GM18868 (cell line): ENCODE measurements around the gene DNAJC4.

Experiments used
- ATAC-seq: cut with Tn5 transposase; IDR thresholded peaks from one replicate; pipeline ENCODE4 v1.9.1; 2021; ENCODE audit warnings: mild to moderate bottlenecking, moderate library complexity; ENCODE audit not compliant: unreplicated experiment

Gene DNAJC4

DNA sequence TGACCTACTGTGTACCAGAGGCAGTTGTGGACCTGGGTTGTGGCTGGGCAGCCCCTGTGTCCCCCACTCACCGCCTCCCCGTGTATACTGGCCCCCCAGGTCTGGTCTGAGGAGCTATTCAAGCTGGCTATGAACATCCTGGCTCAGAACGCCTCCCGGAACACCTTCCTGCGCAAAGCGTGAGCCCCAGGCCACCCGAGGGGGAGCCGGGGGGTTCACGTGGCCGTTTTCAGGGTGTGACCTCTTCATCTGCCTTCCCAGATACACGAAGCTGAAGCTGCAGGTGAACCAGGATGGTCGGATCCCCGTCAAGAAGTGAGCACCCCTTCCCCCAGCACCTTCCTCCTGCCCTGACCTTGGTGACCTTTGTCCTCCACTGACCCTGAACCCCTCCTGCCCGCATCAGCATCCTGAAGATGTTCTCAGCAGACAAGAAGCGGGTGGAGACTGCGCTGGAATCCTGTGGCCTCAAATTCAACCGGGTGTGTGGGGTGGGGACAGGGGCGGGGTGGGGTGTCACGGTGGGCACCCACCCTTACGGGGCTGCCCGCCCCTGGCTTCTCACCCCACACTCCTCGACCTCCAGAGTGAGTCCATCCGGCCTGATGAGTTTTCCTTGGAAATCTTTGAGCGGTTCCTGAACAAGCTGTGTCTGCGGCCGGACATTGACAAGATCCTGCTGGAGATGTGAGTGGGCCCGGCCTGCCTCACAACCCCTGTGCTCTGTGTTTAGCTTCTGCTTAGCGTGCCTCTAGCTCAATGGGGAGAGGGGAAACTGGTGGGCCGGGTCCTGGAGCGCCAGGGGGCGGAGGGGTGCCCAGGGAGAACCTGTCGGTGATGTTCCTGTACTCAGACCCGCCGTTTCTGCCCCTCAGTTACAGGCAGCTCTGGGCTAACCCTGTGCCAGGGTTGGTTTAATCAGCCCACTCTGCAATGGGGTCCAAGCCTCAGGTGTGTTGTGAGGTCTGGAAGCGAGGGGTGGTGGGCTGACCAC lies 25.1 kb downstream of the DNAJC4 start:
- ATAC-seq, result no peak

- no peak for ATAC-seq
Measured at GRCh38 chr11:64256300-64256699, 26.0 kb downstream of the DNAJC4 start.

- no peak for ATAC-seq
Measured at GRCh38 chr11:64258356-64258755, 28.0 kb downstream of the DNAJC4 start.

- no peak for ATAC-seq
Measured at GRCh38 chr11:64258946-64259532, 28.7 kb downstream of the DNAJC4 start.

GRCh38 chr11:64259533-64260067 lies 29.3 kb downstream of the DNAJC4 start:
- ATAC-seq, result no peak

DNA sequence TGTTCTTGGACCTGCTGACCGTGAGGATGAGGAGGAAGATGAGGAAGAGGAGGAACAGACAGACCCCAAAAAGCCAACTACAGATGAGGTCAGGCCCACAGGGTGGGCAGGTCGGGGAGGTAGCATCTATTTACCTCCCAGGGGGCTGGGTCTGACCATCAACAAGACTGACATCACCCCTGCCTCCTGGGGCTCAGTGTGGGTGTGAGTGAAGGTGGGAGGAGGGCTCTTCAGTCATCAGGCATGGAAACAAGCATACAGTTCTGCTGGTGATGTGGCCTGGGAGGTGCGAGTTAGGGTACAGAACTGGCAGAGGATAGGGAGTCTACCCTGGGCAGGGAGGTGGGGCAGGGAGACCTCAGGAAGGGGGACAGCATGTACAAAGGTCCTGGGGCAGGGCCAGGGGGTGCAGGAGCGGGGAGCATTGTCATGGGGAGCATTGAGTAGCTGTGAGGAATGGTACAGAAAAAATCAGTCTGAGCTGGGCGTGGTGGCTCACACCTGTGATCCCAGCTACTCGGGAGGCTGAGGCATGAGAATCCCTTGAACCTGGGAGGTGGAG lies 29.9 kb downstream of the DNAJC4 start:
- no peak for ATAC-seq

DNA sequence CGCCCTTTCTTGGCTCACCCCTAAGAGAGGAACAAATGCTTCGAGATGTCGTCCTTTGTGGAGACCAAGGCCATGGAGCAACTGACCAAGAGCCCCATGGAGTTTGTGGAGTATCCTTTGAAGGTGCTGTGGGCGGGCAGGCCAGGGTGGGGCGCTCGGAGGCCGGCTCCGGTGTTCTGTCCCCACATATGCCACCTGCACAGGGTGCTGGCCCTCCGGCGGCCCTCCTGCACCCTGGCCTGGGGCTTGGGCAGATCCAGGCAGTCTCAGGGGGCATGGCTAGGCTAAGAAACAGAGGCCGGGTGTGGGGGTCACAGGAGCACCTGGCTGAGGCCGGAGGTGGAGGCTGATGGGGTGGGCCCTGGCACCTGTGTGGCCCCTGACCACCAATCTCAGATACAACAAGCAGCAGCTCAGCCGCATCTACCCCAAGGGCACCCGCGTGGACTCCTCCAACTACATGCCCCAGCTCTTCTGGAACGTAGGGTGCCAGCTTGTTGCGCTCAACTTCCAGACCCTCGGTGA lies 31.3 kb downstream of the DNAJC4 start:
- no peak for ATAC-seq

DNA sequence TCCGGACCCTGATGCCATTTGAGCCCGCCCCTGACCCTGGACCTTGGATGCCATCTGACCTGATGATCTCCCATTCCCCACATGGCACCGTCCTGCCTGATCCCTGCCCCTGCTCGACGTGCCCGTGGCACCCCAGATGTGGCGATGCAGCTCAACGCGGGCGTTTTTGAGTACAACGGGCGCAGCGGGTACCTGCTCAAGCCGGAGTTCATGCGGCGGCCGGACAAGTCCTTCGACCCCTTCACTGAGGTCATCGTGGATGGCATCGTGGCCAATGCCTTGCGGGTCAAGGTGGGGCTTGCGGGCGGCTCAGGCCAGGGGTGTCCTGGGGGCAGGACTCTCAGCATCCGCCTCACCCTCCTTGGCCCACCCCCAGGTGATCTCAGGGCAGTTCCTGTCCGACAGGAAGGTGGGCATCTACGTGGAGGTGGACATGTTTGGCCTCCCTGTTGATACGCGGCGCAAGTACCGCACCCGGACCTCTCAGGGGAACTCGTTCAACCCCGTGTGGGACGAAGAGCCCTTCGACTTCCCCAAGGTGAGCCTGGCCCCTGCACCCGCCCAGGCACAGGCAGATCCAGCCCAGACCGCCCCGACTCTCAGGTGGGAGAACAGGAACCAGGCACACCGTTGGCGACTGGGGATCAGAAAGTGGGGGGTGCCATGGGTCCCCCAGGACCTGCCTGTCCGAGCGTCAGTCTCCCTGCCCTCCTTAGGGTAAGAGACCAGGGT lies 32.1 kb downstream of the DNAJC4 start:
- no peak for ATAC-seq

DNA sequence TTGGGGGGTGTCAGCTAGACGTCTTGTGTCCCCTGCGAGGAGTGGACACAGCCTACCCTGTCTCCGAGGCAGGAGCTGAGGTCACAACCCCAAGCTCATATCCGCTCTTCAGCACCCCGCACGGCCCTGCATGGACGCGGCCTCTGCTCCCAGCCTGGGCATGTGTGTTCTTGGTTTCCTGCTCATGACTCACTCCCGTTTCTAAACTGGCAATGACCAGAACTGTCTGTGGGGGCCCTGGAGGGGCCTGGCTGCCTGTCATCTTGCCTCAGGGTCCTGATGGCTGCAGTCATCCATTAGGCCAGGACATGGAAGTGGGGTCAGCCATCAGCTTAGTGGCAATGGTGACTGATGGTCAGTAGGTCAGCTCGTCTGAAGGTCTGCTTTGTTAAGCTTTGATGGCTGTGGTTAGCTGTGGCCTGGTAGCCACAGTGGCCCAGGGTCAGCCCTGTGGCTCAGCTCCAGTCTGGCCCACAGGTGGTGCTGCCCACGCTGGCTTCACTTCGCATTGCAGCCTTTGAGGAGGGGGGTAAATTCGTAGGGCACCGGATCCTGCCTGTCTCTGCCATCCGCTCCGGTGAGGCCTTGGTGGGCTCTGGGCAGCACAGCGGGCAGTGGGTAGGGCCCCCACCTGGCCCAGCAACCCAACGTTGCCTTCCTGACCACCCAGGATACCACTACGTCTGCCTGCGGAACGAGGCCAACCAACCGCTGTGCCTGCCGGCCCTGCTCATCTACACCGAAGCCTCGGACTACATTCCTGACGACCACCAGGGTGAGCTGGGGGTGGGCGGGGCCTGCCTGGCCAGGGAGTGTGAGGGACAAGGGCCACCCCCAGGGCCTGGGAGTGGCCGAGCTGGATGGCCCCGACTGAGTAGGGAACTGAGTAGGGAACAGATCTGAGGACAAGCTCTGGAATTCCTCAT lies 32.9 kb downstream of the DNAJC4 start:
- ATAC-seq, result no peak

GRCh38 chr11:64263947-64264317 lies 33.6 kb downstream of the DNAJC4 start:
- no peak for ATAC-seq

DNA sequence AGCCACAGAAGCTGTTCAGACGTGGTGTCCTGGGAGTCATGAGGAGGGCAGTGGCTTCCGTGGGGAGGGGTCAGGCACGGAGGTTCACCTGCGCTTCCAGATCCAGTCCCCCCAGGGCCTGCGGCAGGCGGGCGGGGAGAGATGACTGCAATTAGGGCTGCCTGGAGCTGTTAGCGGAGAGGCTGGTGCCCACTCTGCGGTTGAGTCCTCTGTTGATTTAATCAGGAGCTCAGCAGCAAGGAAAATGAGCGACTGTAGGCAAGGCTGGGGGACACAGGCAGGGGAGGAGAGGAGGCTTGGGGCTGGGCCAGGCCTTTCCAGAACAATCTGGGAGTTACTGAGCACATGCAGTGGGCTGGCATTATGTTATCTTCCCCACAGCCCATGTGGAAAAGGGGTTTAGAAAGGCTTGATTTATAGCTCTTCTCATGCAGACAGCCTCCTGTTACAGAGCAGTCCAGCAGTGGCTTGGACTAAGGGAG lies 34.1 kb downstream of the DNAJC4 start:
- ATAC-seq, result no peak

- ATAC-seq, result no peak
Measured at GRCh38 chr11:64265176-64266160, 35.1 kb downstream of the DNAJC4 start.

DNA sequence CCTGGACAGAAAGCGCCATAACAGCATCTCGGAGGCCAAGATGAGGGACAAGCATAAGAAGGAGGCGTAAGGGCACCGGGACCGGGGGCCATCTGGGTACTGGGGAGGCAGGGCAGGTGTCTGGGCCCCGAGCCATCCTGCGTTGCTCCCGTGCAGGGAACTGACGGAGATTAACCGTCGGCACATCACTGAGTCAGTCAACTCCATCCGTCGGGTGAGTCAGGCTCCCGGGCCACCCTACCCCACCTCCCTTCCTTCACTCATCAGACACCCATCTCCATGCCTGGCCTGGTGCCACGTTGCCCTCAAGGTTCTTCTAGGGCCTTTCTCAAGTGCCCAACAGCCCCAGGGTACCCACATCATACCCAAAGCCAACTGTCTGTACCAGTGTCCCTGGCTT lies 36.0 kb downstream of the DNAJC4 start:
- ATAC-seq, result no peak

DNA sequence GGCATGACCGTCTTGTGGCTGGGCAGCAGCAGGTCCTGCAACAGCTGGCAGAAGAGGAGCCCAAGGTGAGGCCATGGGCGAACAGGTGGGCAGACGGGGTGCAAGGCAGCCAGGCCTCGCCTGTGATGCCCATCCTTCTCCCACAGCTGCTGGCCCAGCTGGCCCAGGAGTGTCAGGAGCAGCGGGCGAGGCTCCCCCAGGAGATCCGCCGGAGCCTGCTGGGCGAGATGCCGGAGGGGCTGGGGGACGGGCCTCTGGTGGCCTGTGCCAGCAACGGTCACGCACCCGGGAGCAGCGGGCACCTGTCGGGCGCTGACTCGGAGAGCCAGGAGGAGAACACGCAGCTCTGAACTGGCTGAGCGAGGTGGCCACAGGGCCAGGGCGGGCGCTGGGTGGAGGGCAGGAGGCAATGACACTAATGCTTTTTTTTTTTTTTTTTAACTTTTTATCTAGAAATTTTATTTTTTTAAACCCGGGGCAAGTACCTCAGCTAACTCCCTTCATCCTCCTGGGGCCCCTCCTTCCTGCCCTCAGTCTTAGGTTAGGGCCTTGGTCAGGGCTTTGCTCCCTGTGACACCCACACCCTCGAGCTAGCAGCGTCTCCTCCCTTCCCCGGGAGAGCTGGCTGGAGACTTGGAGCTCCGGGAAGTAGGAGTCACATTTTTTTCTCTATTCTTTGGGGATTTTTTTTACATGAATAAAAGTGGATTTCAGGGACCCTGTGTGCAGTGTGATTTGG lies 37.0 kb downstream of the DNAJC4 start:
- no peak for ATAC-seq

DNA sequence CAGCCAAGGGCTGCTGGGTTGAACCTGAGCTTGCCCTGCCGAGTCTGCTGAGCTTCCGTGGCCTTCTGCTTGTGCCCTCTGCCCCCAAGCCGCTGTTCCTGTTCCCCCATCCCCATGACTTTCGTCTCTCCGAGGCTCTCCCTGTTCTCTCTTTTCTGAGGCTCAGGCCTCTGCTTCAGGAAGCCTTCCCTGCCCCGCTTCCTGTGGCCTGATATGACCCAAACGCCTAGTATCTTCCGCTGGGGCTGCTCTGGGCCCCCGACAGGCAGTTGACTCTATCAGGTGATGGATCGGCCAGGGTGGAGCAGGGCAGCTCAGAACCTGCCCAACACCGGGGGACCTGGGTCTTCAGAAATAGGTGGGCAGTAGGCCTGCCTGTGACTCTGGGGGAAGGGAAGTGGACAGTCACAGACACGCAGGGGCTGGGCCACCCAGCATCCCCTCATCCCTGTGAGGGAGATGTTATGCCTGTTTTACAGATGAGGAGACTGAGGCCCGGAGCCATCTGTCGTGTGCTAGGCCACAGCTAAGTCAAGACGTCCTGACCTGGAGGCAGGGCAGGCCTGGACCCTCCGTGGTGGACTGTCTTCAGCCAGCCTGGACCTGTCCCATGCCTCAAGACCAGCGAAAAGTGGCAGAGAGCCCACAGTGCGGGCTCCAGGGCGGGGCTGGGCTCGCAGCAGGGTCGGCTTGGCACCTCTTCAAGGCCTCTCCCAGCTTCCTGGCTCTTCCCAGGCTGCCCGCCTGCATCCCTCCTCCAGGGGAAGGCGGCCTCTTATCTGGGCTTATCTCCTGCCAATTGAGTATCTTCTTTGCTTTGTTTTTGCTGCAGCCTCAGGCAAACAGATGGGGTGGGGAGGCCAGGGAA lies 37.9 kb downstream of the DNAJC4 start:
- ATAC-seq, result no peak

- ATAC-seq, result peak; percentile 10
Measured at GRCh38 chr11:64268893-64269539, 38.7 kb downstream of the DNAJC4 start.
